B cell (primary cell): ENCODE results near the gene GON4L.

Experiments used
- CTCF ChIP-seq: fragments of 200-600 bp; IDR thresholded peaks from one replicate; pipeline ENCODE4 v1.8.0; 2022; ENCODE audit warnings: antibody characterized with exemption, mild to moderate bottlenecking
- EZH2 ChIP-seq: IDR thresholded peaks from 2 replicates; pipeline ENCODE4 v1.6.1; 2012; ENCODE audit warnings: borderline replicate concordance, low read depth, mild to moderate bottlenecking, moderate library complexity, low read length; ENCODE audit not compliant: insufficient read depth, poor library complexity, severe bottlenecking

GRCh38 chr1:155880251-155880650 is 23.2 kb upstream of the GON4L start:
- TF ChIP-seq CTCF (no peak), EZH2 (no peak)
